Measurements from ENCODE around the gene CANT1. TPM values are rescaled to one million over a fixed set of nuclear protein-coding genes. Genes with fewer than 3 reads are reported as not detected.

CANT1 gene
- total RNA-seq, 4 donors from 2014 or later = 17.5 to 38.3 (median 26.6) TPM

GRCh38 chr17:79041723-79042420 is 32.3 kb upstream of the CANT1 start:
- intact Hi-C loops (cut with DNase I; ENCODE audit: low total_unique reads) = loop anchor here (1.0 kb wide), 1 partner anchor 23 kb away; no protein-coding TSS in a partner anchor
- no peak for ATAC-seq

GRCh38 chr17:79041041-79041570 is 31.5 kb upstream of the CANT1 start:
- in situ Hi-C loops (cut with MboI; ENCODE audit: low sequenced_read_pairs in 4 of 4) (no loop called here), intact Hi-C loops (cut with DNase I; ENCODE audit: low total_unique reads) (no loop called here)
- Histone ChIP-seq H3K27ac (no peak overlapping the region), H3K4me1 (peaks cover 2 to 17% of the 10 kb centered on the region in 2 donors), H3K36me3 (no peaks in the 10 kb centered on the region), H3K4me3 (no peak overlapping the region), H3K27me3 (no peaks in the 10 kb centered on the region), H3K9me3 (no peaks in the 10 kb centered on the region)
- no peak for DNase-seq
- ATAC-seq = no peak
- TF ChIP-seq POLR2A (IDR thresholded peaks at IDR 0.05) = no peak
- TF ChIP-seq CTCF (IDR thresholded peaks at IDR 0.05 in 4 of 5, conservative IDR thresholded peaks at IDR 0.05 in 1 of 5) = no peak

More at GRCh38 chr17:79041723-79042420, 32.3 kb upstream of the CANT1 start:
- in situ Hi-C loops (cut with MboI; ENCODE audit: low sequenced_read_pairs in 4 of 4) = no loop called here
- H3K4me1 ChIP-seq = peaks cover 10 to 14% of the 10 kb centered on the region in 2 donors
- no peak for TF ChIP-seq POLR2A (IDR thresholded peaks at IDR 0.05)
- no peak for TF ChIP-seq CTCF (IDR thresholded peaks at IDR 0.05 in 4 of 5, conservative IDR thresholded peaks at IDR 0.05 in 1 of 5)
- no peak for DNase-seq
- H3K27me3 ChIP-seq = peaks cover 0 to 3% (median 0%) of the 10 kb centered on the region in 3 donors
- no peak overlapping the region for H3K4me3 ChIP-seq
- no peaks in the 10 kb centered on the region for H3K9me3 ChIP-seq
- no peak overlapping the region for H3K27ac ChIP-seq
- no peaks in the 10 kb centered on the region for H3K36me3 ChIP-seq

- H3K4me3 ChIP-seq = no peak overlapping the region
- no peaks in the 10 kb centered on the region for H3K36me3 ChIP-seq
- no peaks in the 10 kb centered on the region for H3K9me3 ChIP-seq
- no peaks in the 10 kb centered on the region for H3K27me3 ChIP-seq
- intact Hi-C loops (cut with DNase I; ENCODE audit: low total_unique reads) (no loop called here), in situ Hi-C loops (cut with MboI; ENCODE audit: low sequenced_read_pairs in 4 of 4) (no loop called here)
- DNase-seq = no peak
- H3K27ac ChIP-seq = no peak overlapping the region
- TF ChIP-seq CTCF (IDR thresholded peaks at IDR 0.05 in 4 of 5, conservative IDR thresholded peaks at IDR 0.05 in 1 of 5) (no peak), POLR2A (IDR thresholded peaks at IDR 0.05) (no peak)
- ATAC-seq = no peak
- H3K4me1 ChIP-seq = peaks cover 0 to 19% of the 10 kb centered on the region in 2 donors
Measured at GRCh38 chr17:79039886-79040285, 30.3 kb upstream of the CANT1 start.

- H3K27ac ChIP-seq = peak overlapping the region; percentile 42 to 63 (median 56)
- in situ Hi-C loops (cut with MboI; ENCODE audit: low sequenced_read_pairs in 4 of 4) (no loop called here), intact Hi-C loops (cut with DNase I; ENCODE audit: low total_unique reads) (no loop called here)
- no peaks in the 10 kb centered on the region for H3K36me3 ChIP-seq
- no peak overlapping the region for H3K4me3 ChIP-seq
- H3K9me3 ChIP-seq = no peaks in the 10 kb centered on the region
- DNase-seq (no peak), ATAC-seq (no peak)
- H3K4me1 ChIP-seq = peaks cover 5 to 26% of the 10 kb centered on the region in 2 donors
- H3K27me3 ChIP-seq = no peaks in the 10 kb centered on the region
- no peak for TF ChIP-seq POLR2A (IDR thresholded peaks at IDR 0.05)
- TF ChIP-seq CTCF (IDR thresholded peaks at IDR 0.05 in 4 of 5, conservative IDR thresholded peaks at IDR 0.05 in 1 of 5) = no peak
Measured at GRCh38 chr17:79039171-79039570, 29.6 kb upstream of the CANT1 start.
